H1 (cell line): ENCODE measurements around the gene TGFBR1. TPM values are rescaled to one million over a fixed set of nuclear protein-coding genes. Genes with fewer than 3 reads are reported as not detected.
A peak's percentile ranks its signal among the peaks of the same experiment; 100 is the strongest.

Experiments
- CTCF ChIA-PET: fragments of 300-600 bp; sonication (Branson Sonifier 250); formaldehyde crosslinking; loops from one replicate; lab custom pipeline; 2021; ENCODE audit not compliant: partially characterized antibody; lab: Charles Lee
- POLR2A ChIA-PET: fragments of 300-600 bp; sonication (Branson Sonifier 250); formaldehyde crosslinking; loops from one replicate; lab custom pipeline; 2021; ENCODE audit warnings: inconsistent platforms; ENCODE audit not compliant: partially characterized antibody; lab: Charles Lee
- DNase-seq, 2 experiments: peaks; one replicate each; pipeline versions ENCODE4 v3.0.0 to v3.0.0-alpha.2; 2010 to 2022; ENCODE audit warnings: low spot score in 2 of 2, low read depth in 1 of 2, mixed read lengths in 1 of 2
- FAIRE-seq: peaks from 2 replicates; lab custom pipeline; 2011; peaks lifted over from hg19 to GRCh38; lab: Jason Lieb, UNC
- H2AFZ ChIP-seq: 2 replicates; pipeline ENCODE4 v1.8.1; 2012; ENCODE audit warnings: low read length, inconsistent platforms
- H2AK5ac ChIP-seq: 2 replicates; pipeline ENCODE4 v1.6.1; 2013; ENCODE audit warnings: low read depth, low read length
- H2BK120ac ChIP-seq: replicated peaks from 2 replicates; pipeline ENCODE3; 2013; ENCODE audit warnings: low read depth, low read length, inconsistent platforms
- H2BK12ac ChIP-seq: 2 replicates; pipeline ENCODE4 v1.6.1; 2013; ENCODE audit warnings: low read depth, low read length
- H2BK15ac ChIP-seq: 2 replicates; pipeline ENCODE4 v1.6.1; 2013; ENCODE audit warnings: low read length
- H2BK20ac ChIP-seq: 2 replicates; pipeline ENCODE4 v1.6.1; 2013; ENCODE audit warnings: low read length
- H2BK5ac ChIP-seq: 2 replicates; pipeline ENCODE4 v1.6.1; 2013; ENCODE audit warnings: low read depth, low read length
- H3K14ac ChIP-seq: 2 replicates; pipeline ENCODE4 v1.6.1; 2013; ENCODE audit warnings: inconsistent platforms; ENCODE audit not compliant: insufficient read length
- H3K18ac ChIP-seq: 2 replicates; pipeline ENCODE4 v1.6.1; 2013; ENCODE audit warnings: low read length; ENCODE audit errors: extremely low read depth
- H3K23ac ChIP-seq: 2 replicates; pipeline ENCODE4 v1.6.1; 2013; ENCODE audit warnings: inconsistent platforms; ENCODE audit not compliant: insufficient read length
- H3K23me2 ChIP-seq: 2 replicates; pipeline ENCODE4 v1.6.1; 2013; ENCODE audit warnings: low read depth, low read length
- H3K27ac ChIP-seq: 2 replicates; pipeline ENCODE4 v1.6.1; 2011; ENCODE audit warnings: low read depth, low read length, inconsistent platforms
- H3K27me3 ChIP-seq, 4 experiments: replicated peaks in 1 of 4; 1 replicate in 1 of 4; 2 replicates in 3 of 4; pipeline versions ENCODE4 v1.6.1 to v1.8.1; 2011 to 2013; ENCODE audit warnings: low read length in 3 of 4, mild to moderate bottlenecking in 3 of 4, inconsistent platforms in 2 of 4, mixed read lengths in 2 of 4, moderate library complexity in 1 of 4; ENCODE audit not compliant: control insufficient read depth in 3 of 4, insufficient read depth in 3 of 4; ENCODE audit errors: extremely low read depth in 1 of 4
- H3K36me3 ChIP-seq, 4 experiments: 2 replicates each; pipeline versions ENCODE4 v1.6.1 to v1.8.1; 2011 to 2013; ENCODE audit warnings: mild to moderate bottlenecking in 4 of 4, low read length in 3 of 4, moderate library complexity in 2 of 4, control low read depth in 1 of 4, inconsistent platforms in 1 of 4; ENCODE audit not compliant: insufficient read depth in 4 of 4, control insufficient read depth in 2 of 4
- H3K4ac ChIP-seq: replicated peaks from 2 replicates; pipeline ENCODE3; 2013; ENCODE audit warnings: low read length, low read depth, mixed read lengths, inconsistent platforms; ENCODE audit not compliant: insufficient read length
- H3K4me1 ChIP-seq, 4 experiments: replicated peaks in 1 of 4; 1 replicate in 1 of 4; 2 replicates in 3 of 4; pipeline versions ENCODE4 v1.6.1 to v1.8.1; 2011 to 2013; ENCODE audit warnings: low read length in 3 of 4, inconsistent platforms in 2 of 4, mixed read lengths in 1 of 4; ENCODE audit not compliant: insufficient read depth in 4 of 4, control insufficient read depth in 3 of 4
- H3K4me2 ChIP-seq, 2 experiments: 2 replicates each; pipeline versions ENCODE4 v1.6.1 to v1.8.1; 2011 to 2013; ENCODE audit warnings: low read depth in 2 of 2, low read length in 2 of 2, control low read depth in 1 of 2, inconsistent platforms in 1 of 2, mild to moderate bottlenecking in 1 of 2; ENCODE audit not compliant: insufficient read depth in 1 of 2
- H3K4me3 ChIP-seq, 4 experiments: fragments of 200-600, 300-600 bp in 1 of 4; sonication (generic), shearing (Covaris generic), sonication (Bioruptor Twin) in 1 of 4; 2 replicates each; pipeline versions ENCODE4 v1.5.1 to v1.8.1; 2011 to 2016; ENCODE audit warnings: low read length in 4 of 4, low read depth in 3 of 4, control low read depth in 2 of 4, inconsistent platforms in 2 of 4, mild to moderate bottlenecking in 2 of 4, mixed read lengths in 1 of 4, moderate library complexity in 1 of 4; ENCODE audit not compliant: insufficient read depth in 2 of 4; ENCODE audit errors: extremely low read depth in 1 of 4
- H3K56ac ChIP-seq: replicated peaks from 2 replicates; pipeline ENCODE3; 2013; ENCODE audit warnings: low read depth, mild to moderate bottlenecking, mixed read lengths, low read length, inconsistent platforms; ENCODE audit not compliant: insufficient read length
- H3K79me1 ChIP-seq: 2 replicates; pipeline ENCODE4 v1.6.1; 2013; ENCODE audit warnings: low read depth, low read length, control low read depth
- H3K79me2 ChIP-seq, 2 experiments: 2 replicates each; pipeline versions ENCODE4 v1.6.1 to v1.8.1; 2012 to 2013; ENCODE audit warnings: low read length in 2 of 2, mild to moderate bottlenecking in 2 of 2, inconsistent platforms in 1 of 2; ENCODE audit not compliant: insufficient read depth in 2 of 2, control insufficient read depth in 1 of 2
- H3K9ac ChIP-seq, 4 experiments: replicated peaks in 1 of 4; 1 replicate in 1 of 4; 2 replicates in 3 of 4; pipeline versions ENCODE4 v1.6.1 to v1.8.1; 2011 to 2013; ENCODE audit warnings: low read depth in 3 of 4, low read length in 3 of 4, control low read depth in 2 of 4, mild to moderate bottlenecking in 2 of 4, moderate library complexity in 2 of 4, inconsistent platforms in 1 of 4; ENCODE audit errors: extremely low read depth in 1 of 4
- H3K9me3 ChIP-seq, 2 experiments: 2 replicates each; pipeline versions ENCODE4 v1.6.1 to v1.8.1; 2012 to 2013; ENCODE audit warnings: mild to moderate bottlenecking in 2 of 2, moderate library complexity in 2 of 2, control low read depth in 1 of 2, inconsistent platforms in 1 of 2, low read depth in 1 of 2, low read length in 1 of 2, mixed read lengths in 1 of 2; ENCODE audit not compliant: insufficient read depth in 2 of 2
- H4K20me1 ChIP-seq, 2 experiments: replicated peaks in 1 of 2; 2 replicates each; pipeline versions ENCODE3 to v1.8.1; 2011 to 2013; ENCODE audit warnings: inconsistent platforms in 2 of 2, low read length in 2 of 2, mild to moderate bottlenecking in 1 of 2; ENCODE audit not compliant: insufficient read depth in 2 of 2, control insufficient read depth in 1 of 2
- H4K5ac ChIP-seq: 2 replicates; pipeline ENCODE4 v1.6.1; 2013; ENCODE audit warnings: low read length, low read depth, mixed read lengths, inconsistent platforms; ENCODE audit not compliant: insufficient read length
- H4K8ac ChIP-seq: 2 replicates; pipeline ENCODE4 v1.8.0; 2013; ENCODE audit warnings: mild to moderate bottlenecking, moderate library complexity, low read length, inconsistent platforms; ENCODE audit not compliant: insufficient read depth; ENCODE audit errors: extremely low read depth
- H4K91ac ChIP-seq: replicated peaks from 2 replicates; pipeline ENCODE3; 2013; ENCODE audit warnings: low read length, mixed read lengths, inconsistent platforms; ENCODE audit not compliant: insufficient read length
- CREB1 ChIP-seq: IDR thresholded peaks from 2 replicates; pipeline ENCODE4 v1.6.1; 2012; ENCODE audit warnings: inconsistent platforms
- SP2 ChIP-seq: IDR thresholded peaks from 2 replicates; pipeline ENCODE4 v1.6.1; 2012; ENCODE audit warnings: mild to moderate bottlenecking, low read length, inconsistent platforms
- WGBS, 2 experiments: shearing (Covaris generic) in 1 of 2; methylation state at CpG; one replicate each; pipeline versions ENCODE4 v1.1.6 to v1.1.7; 2013 to 2015; ENCODE audit warnings: low lambda C conversion rate in 2 of 2, mixed read lengths in 2 of 2, inconsistent platforms in 1 of 2, low coverage in 1 of 2, missing lambda C conversion rate in 1 of 2; ENCODE audit not compliant: insufficient replicate concordance in 2 of 2, insufficient coverage in 1 of 2, insufficient read length in 1 of 2; ENCODE audit errors: extremely low coverage in 1 of 2, missing lambda C conversion rate in 1 of 2; 5-methylcytosine and 5-hydroxymethylcytosine counted together
- polyA plus RNA-seq, 7 experiments: library from polyadenylated mRNA; depleted of rRNA in 3 of 7; stranded (reverse) in 5 of 7; unstranded in 2 of 7; fragments of >200 nt in 5 of 7; fragments of 200-250 nt in 2 of 7; gene quantifications; 1 replicate in 5 of 7; 2 replicates in 1 of 7; 4 replicates in 1 of 7; pipeline versions ENCODE4 v1.2.1 to v1.2.3, GENCODE V29; 2011 to 2013; ENCODE audit warnings: missing spikeins in 2 of 7, mixed read lengths in 2 of 7
- total RNA-seq: library from RNA; stranded (reverse); fragmentation: NEBNext Ultra II Directional; extraction: Animal tissue kit (Norgen Biotek cat#: 25700); gene quantifications from 2 replicates; pipeline ENCODE4 v1.2.1, GENCODE V29; 2021

The TGFBR1 gene
- total and polyA plus RNA-seq, 2 of the 8 experiments (the other 6 are each of a cell fraction or from before 2014, with no cell fraction given) = 16.8 to 52.4 TPM

DNA sequence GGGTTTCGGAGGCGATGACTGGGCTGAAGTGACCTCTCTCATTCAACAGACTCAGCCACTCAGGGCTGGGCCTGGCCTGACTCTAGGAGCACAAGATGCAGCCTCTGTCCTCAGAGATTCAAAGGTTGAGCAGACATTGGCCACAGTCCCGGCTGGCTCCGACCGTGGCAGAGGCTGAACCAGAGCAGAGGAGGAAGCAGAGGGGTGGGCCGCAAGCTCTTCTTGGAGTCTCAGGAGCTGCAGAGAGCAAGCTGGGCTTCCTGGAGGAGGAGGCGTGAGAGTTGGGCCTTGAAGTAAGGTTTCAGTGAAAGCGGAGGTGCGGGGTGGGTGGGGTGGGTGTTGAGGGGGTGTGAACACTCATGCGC is 79.2 kb downstream of the TGFBR1 start:
- Histone ChIP-seq H4K91ac (no peak overlapping the region), H3K23me2 (no peaks in the 10 kb centered on the region), H3K4me1 (peaks cover 0 to 3% (median 1%) of the 10 kb centered on the region in 4 experiments; a peak in 2 of 7 replicates), H3K18ac (no peak overlapping the region), H2BK12ac (0 out of 2 replicates have a peak overlapping the region, but pooled peaks have one; percentile 18), H2AK5ac (no peak overlapping the region), H3K56ac (no peak overlapping the region), H3K9ac (no peak overlapping the region), H4K8ac (no peak overlapping the region), H2BK15ac (no peak overlapping the region), H3K27me3 (no peaks in the 10 kb centered on the region), H2BK5ac (no peak overlapping the region), H3K36me3 (no peaks in the 10 kb centered on the region), H2BK20ac (no peak overlapping the region), H3K14ac (no peak overlapping the region), H3K9me3 (no peaks in the 10 kb centered on the region), H3K79me1 (no peaks in the 10 kb centered on the region), H3K4ac (no peak overlapping the region), H4K5ac (no peak overlapping the region), H3K79me2 (no peaks in the 10 kb centered on the region), H3K4me3 (no peak overlapping the region), H2AFZ (peak overlapping the region; percentile 98), H2BK120ac (no peak overlapping the region), H4K20me1 (no peaks in the 10 kb centered on the region), H3K27ac (no peak overlapping the region), H3K4me2 (no peak overlapping the region), H3K23ac (no peak overlapping the region)
- WGBS, 2 experiments = 91% methylated on average over 5 of the region's 10 CpGs; no CpG with 5 or more reads in 1 of the 2 experiments
- POLR2A ChIA-PET = interaction anchor here (1.1 to 1.8 kb wide), 3 partner anchors 16 to 38 kb away, joined by 3 to 7 read pairs (median 5); partner anchors contain the start of genes ALG2 and SEC61B
- FAIRE-seq (no peak), DNase-seq (no peak)
- CTCF ChIA-PET = interaction anchor here (0.8 to 9.4 kb wide), 25 partner anchors 10 to 1141 kb away, joined by 3 to 105 read pairs (median 7); no protein-coding TSS in a partner anchor
- TF ChIP-seq CREB1 (no peak), SP2 (no peak)
